Neuron (in vitro differentiated cells): ENCODE measurements around the gene KIF20A.
"Not testable (repeated sequence)": the region's sequence is repeated elsewhere in the genome, so short reads cannot be mapped to it uniquely, and the experiment has no call there.

Experiments used
- H2AFZ ChIP-seq: one replicate; pipeline ENCODE4 v1.6.1; 2013; ENCODE audit warnings: low read depth, mild to moderate bottlenecking, inconsistent platforms, low read length, moderate library complexity
- H3K27me3 ChIP-seq: one replicate; pipeline ENCODE4 v1.6.1; 2013; ENCODE audit warnings: low read length; ENCODE audit not compliant: insufficient read depth
- H3K36me3 ChIP-seq: one replicate; pipeline ENCODE4 v1.6.1; 2013; ENCODE audit warnings: low read length; ENCODE audit not compliant: insufficient read depth
- H3K4me1 ChIP-seq: one replicate; pipeline ENCODE4 v1.6.1; 2013; ENCODE audit warnings: low read length; ENCODE audit not compliant: insufficient read depth
- H3K4me3 ChIP-seq: 2 replicates; pipeline ENCODE4 v1.5.1; 2013; ENCODE audit warnings: mild to moderate bottlenecking, low read length, moderate library complexity
- H3K9me3 ChIP-seq: one replicate; pipeline ENCODE4 v1.6.1; 2013; ENCODE audit warnings: low read length

The KIF20A gene

DNA sequence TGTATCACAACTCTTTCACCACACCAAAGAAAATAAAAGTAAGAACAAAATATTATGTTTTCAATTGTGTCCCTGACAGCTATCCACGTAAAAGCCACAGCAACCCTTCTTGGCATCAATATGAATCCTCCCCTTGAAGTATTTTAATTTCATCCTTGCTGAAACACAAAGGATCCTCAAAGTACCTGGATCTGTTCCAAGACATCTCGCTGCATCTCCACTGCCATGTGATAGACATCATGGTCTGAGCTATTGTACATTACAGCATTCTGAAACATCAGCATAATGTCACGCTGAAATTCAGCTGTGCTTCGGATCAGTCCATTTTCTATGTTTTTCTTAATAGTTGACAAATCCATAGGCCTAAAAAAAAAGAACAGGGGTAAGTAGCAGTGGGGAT lies 18.2 kb upstream of the KIF20A start:
- Histone ChIP-seq H3K4me3 (no peak overlapping the region), H3K4me1 (no peaks in the 10 kb centered on the region), H3K27me3 (no peaks in the 10 kb centered on the region), H3K9me3 (no peaks in the 10 kb centered on the region), H2AFZ (no peak overlapping the region), H3K36me3 (peaks cover 91% of the 10 kb centered on the region)

DNA sequence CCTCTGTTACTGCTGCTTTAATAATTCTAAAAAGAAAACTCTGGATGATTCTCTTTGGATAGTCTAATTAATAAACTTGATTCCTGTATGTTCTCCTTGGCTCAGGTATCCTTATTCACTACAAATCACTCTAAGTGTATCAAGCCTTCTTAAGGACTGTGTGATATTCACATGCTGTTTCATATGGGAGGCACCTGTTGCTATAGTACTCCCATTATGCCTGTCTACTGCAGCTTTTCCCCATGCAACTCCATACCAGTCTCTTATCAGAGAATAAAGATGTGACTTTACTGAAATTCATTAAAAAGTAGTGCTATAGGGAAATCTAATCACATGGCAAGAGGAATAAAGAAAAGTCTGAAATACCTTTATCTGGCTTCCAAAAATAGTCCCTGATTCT lies 15.2 kb upstream of the KIF20A start:
- no peak overlapping the region for H3K4me3 ChIP-seq
- no peaks in the 10 kb centered on the region for H3K4me1 ChIP-seq
- no peaks in the 10 kb centered on the region for H3K9me3 ChIP-seq
- H2AFZ ChIP-seq, result no peak overlapping the region
- H3K36me3 ChIP-seq, result peaks cover 97% of the 10 kb centered on the region
- H3K27me3 ChIP-seq, result no peaks in the 10 kb centered on the region

DNA sequence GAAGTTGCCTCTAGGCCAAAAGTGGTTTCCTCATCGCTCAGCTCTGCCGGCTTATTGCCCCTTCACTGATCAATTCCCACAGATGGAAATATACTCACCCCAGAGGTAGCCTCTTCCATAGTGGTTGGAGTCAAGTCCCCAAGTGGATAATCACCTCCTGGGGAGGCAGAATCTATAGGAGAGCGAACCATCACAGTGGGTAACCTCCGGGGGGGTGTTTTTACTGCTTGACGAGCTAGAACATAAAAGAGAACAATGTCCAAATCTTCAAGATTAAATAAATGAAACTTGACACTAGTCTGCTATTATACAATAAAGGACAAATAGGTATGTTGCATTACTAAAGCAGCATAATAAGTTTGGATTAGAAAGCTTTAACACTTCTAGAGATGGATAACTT lies 9.8 kb upstream of the KIF20A start:
- H2AFZ ChIP-seq, result no peak overlapping the region
- no peaks in the 10 kb centered on the region for H3K4me1 ChIP-seq
- H3K27me3 ChIP-seq, result no peaks in the 10 kb centered on the region
- no peak overlapping the region for H3K4me3 ChIP-seq
- H3K36me3 ChIP-seq, result peaks cover 89% of the 10 kb centered on the region
- H3K9me3 ChIP-seq, result no peaks in the 10 kb centered on the region

DNA sequence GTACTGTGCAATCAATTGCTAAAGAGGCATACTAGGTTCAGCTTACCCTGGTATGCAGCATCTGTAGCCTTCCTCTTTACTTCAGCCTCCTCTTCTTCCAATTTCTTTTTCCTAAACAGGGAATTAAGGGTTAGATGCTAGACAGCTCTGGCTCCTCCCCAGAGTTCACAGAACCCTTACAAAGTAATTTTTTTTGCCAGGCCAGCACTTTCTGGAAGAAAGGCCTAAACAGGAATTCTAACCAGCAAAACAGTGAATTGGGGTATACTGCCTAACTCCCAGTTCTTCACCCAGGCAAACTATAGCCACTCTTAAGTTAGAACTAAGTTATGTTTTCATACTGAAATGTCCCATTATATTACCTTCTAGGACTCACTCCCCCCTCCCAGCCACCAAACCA lies 8.6 kb upstream of the KIF20A start:
- Histone ChIP-seq H3K27me3 (no peaks in the 10 kb centered on the region), H3K4me3 (no peak overlapping the region), H2AFZ (no peak overlapping the region), H3K4me1 (no peaks in the 10 kb centered on the region), H3K9me3 (no peaks in the 10 kb centered on the region), H3K36me3 (peaks cover 85% of the 10 kb centered on the region)

DNA sequence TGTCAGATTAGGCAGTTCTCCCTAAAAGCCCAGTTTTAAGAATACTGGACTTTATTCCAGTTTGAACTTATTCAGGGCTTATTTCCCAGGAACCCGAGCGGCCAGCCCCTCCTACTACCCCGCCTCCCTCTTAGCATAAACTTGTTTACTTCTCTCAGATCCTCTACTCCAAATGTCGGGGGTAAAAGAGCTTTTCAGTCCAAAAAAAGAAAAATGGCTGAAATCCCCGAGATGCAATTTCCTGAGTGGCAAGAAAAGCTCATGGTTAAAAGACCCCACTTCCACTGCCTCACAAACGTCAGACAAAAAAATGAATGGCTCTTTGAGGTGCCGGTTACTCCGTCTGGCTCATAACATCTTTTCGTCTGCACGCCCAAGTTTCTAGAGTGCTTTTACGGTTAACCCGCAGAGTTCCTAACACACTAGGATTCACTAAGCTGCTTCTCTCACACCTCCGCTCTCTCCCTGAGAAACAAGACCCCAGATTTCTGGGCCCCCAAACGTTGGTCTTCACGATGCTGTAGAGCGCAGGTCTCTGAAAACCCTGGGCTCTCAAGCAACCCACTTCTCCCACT lies 884 bp upstream of the KIF20A start:
- Histone ChIP-seq H3K27me3 (no peaks in the 10 kb centered on the region), H3K4me3 (peak overlapping the region; percentile 95), H2AFZ (peak overlapping the region; percentile 71), H3K9me3 (no peaks in the 10 kb centered on the region), H3K4me1 (peaks cover 16% of the 10 kb centered on the region), H3K36me3 (peaks cover 50% of the 10 kb centered on the region)

DNA sequence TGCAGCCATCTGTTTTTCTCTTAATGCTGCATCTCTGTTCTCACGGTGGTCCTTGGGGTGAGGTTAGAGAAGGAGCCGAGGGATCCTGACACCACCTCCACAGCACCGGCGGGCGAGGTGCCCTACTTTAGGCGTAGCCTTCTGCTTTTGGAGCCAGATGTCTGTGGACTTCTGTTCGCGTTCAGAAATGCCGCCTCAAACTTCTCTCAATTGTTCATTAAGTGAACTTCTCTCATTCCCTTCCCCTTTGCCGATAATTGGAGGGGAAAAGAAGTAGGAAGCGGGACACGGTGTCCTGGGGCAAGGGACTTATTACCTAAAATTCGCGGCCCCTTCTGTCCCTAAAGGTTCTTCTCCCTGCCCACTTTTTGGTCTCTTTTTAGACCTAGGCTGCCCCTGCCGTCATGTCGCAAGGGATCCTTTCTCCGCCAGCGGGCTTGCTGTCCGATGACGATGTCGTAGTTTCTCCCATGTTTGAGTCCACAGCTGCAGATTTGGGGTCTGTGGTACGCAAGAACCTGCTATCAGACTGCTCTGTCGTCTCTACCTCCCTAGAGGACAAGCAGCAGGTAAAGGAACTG lies 455 bp downstream of the KIF20A start:
- peaks cover 53% of the 10 kb centered on the region for H3K36me3 ChIP-seq
- H3K4me1 ChIP-seq, result peaks cover 16% of the 10 kb centered on the region
- no peaks in the 10 kb centered on the region for H3K27me3 ChIP-seq

DNA sequence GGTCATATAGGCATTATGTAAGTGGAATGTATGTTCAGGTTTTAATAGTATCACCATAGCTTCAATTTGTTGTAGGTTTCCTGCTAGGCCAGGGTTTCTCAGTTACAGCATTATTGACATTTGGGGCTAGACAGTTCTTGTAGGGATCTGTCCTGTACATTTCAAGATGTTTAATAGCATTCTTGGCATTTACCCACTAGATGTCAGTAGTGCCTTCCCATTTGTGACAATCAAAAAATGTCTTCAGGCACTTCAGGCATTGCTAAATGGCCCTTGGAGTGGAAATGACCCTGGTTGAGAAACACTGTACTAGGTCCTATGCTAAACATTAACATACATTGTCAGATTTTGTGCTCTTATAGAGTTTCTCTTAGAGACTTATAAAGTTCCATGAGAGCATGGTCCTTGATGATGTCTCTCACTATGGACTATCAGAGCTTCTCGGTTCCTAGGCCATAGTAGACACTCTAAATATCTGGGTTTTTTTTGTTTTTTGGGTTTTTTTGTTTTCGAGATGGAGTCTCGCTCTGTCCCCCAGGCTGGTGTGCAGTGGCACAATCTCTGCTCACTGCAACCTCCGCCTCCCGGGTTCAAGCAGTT lies 1.4 kb downstream of the KIF20A start:
- H3K4me3 ChIP-seq, result peak overlapping the region; percentile 95
- peaks cover 57% of the 10 kb centered on the region for H3K36me3 ChIP-seq

More for the DNA sequence above, 455 bp downstream of the KIF20A start:
- peak overlapping the region; percentile 95 for H3K4me3 ChIP-seq
- no peaks in the 10 kb centered on the region for H3K9me3 ChIP-seq
- H2AFZ ChIP-seq, result peak overlapping the region; percentile 42

DNA sequence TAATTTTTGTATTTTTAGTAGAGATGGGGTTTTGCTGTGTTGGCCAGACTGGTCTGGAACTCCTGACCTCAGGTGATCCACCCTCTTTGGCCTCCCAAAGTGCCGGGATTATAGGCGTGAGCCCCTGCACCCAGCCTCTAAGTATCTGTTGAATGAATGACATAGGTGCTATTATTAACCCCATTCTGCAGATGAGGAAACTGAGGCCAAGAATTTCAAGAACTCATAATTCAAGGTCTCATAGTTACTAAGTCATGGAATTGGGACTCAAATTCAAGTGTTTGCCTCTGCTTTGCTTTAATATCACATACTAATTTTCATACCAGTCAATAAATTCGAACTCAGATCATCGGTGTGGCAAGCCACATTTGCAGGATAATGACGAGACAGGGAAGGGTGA lies 1.9 kb downstream of the KIF20A start:
- Histone ChIP-seq H3K4me1 (peaks cover 16% of the 10 kb centered on the region), H3K36me3 (peaks cover 58% of the 10 kb centered on the region), H3K27me3 (no peaks in the 10 kb centered on the region), H3K9me3 (no peaks in the 10 kb centered on the region), H3K4me3 (no peak overlapping the region), H2AFZ (no peak overlapping the region)

More for the DNA sequence above, 1.4 kb downstream of the KIF20A start:
- H2AFZ ChIP-seq, result no peak overlapping the region
- H3K4me1 ChIP-seq, result peaks cover 16% of the 10 kb centered on the region
- no peaks in the 10 kb centered on the region for H3K27me3 ChIP-seq
- H3K9me3 ChIP-seq, result no peaks in the 10 kb centered on the region

DNA sequence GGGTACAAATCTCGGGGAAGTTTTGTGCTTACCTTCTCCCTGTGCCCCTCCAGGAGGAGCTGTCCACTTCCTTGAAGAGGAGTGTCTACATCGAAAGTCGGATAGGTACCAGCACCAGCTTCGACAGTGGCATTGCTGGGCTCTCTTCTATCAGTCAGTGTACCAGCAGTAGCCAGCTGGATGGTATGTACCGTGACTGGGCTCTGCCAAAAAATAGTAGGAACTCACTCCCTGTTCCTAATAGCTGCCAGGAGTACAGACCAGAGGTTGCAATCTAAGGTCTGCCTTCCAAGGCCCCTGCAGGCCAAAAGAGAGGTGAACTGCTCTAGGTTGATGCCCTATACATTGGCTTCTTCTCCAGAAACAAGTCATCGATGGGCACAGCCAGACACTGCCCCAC lies 3.9 kb downstream of the KIF20A start:
- H3K9me3 ChIP-seq, result no peaks in the 10 kb centered on the region
- peaks cover 10% of the 10 kb centered on the region for H3K4me1 ChIP-seq
- H3K27me3 ChIP-seq, result no peaks in the 10 kb centered on the region
- peaks cover 69% of the 10 kb centered on the region for H3K36me3 ChIP-seq
- H3K4me3 ChIP-seq, result no peak overlapping the region
- no peak overlapping the region for H2AFZ ChIP-seq

DNA sequence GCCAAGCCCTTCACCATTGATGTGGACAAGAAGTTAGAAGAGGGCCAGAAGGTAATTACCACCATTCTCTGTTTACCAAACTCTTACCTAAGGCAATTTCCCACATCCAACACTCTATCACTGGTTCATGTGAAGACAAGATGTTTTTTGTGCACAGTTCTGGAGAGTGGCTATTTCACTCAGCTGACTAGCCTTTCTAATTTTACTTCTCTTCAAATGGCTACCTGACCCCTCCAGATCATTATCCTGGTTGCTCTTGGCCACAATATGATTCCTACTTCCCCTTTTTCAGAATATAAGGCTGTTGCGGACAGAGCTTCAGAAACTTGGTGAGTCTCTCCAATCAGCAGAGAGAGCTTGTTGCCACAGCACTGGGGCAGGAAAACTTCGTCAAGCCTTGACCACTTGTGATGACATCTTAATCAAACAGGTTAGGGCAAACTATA lies 7.1 kb downstream of the KIF20A start:
- no peaks in the 10 kb centered on the region for H3K9me3 ChIP-seq
- no peak overlapping the region for H2AFZ ChIP-seq
- H3K4me3 ChIP-seq, result no peak overlapping the region
- H3K36me3 ChIP-seq, result peaks cover 87% of the 10 kb centered on the region
- H3K4me1 ChIP-seq, result no peaks in the 10 kb centered on the region
- H3K27me3 ChIP-seq, result no peaks in the 10 kb centered on the region

DNA sequence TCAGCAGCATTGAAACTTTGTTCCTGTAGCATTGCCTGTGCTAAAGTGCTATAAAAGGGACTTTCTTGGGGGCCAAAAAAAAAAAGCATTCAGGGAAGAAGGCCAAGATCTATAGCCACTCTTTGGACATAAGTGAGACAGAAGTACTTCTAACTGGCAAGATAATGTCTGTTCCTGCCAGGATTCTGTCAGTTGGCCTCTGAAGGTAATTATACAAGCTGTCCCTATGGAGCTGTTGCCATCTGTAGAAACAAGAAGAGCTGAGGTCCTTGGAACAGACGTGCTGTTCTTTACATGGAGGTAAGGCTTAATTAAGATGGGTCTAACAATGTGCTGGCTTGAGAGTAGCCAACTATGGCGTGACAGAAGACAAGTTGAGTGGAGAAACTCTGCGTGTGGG lies 9.7 kb downstream of the KIF20A start:
- Histone ChIP-seq H3K4me3 (no peak overlapping the region), H3K4me1 (no peaks in the 10 kb centered on the region), H3K36me3 (peaks cover 82% of the 10 kb centered on the region)

DNA sequence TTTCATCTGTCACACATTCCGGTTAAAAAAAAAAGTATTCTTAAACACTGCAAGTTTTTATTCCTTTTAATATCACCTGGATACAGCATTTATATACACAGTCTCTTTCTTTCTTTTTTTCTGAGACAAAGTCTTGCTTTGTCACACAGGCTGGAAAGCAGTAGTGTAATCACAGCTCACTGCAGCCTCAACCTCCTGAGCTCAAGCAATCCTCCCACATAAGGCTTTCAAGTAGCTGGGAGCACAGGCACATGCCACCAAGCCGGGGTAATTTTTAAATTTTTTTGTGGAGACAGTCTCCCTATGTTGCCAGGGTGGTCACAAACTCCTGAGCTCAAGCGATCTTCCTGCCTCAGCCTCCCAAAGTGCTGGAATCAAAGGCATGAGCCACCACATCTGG lies 13.9 kb downstream of the KIF20A start:
- Histone ChIP-seq H3K4me1 (no peaks in the 10 kb centered on the region), H3K4me3 (no peak overlapping the region), H2AFZ (no peak overlapping the region), H3K36me3 (peaks cover 62% of the 10 kb centered on the region), H3K9me3 (no peaks in the 10 kb centered on the region), H3K27me3 (no peaks in the 10 kb centered on the region)

More for the DNA sequence above, 9.7 kb downstream of the KIF20A start:
- H3K27me3 ChIP-seq, result no peaks in the 10 kb centered on the region
- no peaks in the 10 kb centered on the region for H3K9me3 ChIP-seq
- no peak overlapping the region for H2AFZ ChIP-seq

DNA sequence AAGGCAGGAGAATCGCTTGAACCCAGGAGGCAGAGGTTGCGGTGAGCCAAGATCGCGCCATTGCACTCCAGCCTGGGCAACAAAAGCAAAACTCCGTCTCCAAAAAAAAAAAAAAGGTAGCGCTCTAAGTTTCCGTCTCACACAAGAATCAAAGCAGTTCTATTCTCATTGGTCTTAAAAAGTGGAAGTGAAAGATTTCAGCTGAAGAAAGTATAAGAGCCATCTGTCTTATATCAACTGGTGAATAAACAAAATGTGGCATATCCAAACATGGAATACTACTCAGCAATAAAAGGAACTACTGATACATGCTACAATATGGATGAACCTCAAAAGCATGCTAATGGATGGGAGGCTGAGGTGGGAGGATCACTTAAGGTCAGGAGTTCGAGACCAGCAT lies 14.9 kb downstream of the KIF20A start:
- not testable (repeated sequence) for H3K27me3 ChIP-seq, H3K4me1 ChIP-seq, H3K9me3 ChIP-seq, H2AFZ ChIP-seq, H3K4me3 ChIP-seq
- H3K36me3 ChIP-seq, result peaks cover 62% of the 10 kb centered on the region
